GM19025 (cell line): ENCODE measurements around the gene PSKH1.
"Not testable (repeated sequence)": the region's sequence is repeated elsewhere in the genome, so short reads cannot be mapped to it uniquely, and the experiment has no call there.

Experiments used
- ATAC-seq: cut with Tn5 transposase; IDR thresholded peaks from one replicate; pipeline ENCODE4 v1.9.1; 2021; ENCODE audit warnings: mild to moderate bottlenecking, low read depth, moderate library complexity; ENCODE audit not compliant: unreplicated experiment

Gene PSKH1

DNA sequence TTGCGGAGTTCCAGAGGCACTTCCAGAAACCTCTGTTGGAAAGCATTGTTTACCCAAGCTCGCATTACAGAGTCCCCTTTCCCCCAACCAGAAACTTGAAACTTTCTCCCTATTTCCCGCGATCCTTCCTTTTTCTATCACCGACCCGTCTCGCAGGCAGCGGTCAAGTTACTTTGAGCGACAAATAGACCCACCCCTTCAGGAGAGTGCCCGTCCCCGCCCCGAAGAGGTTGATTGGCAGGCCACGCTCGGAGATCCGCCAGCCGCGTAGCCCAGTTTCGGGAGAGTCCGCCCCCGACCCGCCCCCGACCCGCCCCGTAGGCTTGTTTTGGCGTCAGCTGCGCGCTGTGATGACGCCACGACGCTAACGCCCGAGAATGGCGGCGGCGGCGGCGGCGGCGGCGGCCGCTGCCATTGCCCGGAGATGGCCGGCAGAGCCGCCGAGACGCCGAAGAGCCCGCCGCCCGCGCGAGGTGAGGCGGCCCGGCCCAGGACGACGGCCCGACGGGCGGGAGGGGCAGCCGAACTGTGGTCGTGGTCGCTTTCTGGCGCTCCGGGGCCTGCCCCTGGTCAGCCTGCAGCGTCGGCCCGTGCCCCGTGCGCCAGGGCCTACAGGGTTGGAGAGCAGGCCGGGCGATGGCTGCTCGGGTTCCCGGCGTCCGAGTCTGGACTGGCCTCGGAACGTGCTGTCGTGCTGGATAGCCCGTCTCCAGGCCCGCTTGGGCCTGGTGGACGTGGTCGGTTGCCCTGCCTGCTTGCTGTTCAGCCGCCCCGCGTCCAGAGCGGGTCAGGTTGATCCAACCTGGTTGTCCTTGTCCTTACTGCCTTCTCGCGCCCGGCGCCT is at the start of gene PSKH1:
Gene PSKH1 (plus strand): TSS at position 356 of the 844 bp plus-strand sequence. CDS start 15,496 bp downstream, outside the sequence.
- ATAC-seq, result peak; percentile 87

DNA sequence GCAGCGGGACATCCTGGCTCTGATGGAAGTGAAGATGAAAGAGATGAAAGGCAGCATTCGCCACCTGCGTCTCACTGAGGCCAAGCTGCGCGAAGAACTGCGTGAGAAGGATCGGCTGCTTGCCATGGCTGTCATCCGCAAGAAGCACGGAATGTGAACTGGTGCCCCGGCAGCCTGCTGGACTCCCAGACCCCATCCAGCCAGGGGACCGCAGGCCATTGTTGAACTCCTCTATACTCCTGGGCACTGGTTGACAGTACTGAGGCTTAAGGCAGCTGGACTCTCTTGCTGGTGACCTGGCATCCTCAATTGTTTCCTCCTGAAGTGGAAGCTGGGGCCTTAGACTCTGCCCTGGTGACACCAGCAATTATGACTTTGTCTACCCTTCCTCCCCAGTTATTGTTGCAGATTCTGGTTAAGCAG is 49.7 kb upstream of the PSKH1 start:
- no peak for ATAC-seq

DNA sequence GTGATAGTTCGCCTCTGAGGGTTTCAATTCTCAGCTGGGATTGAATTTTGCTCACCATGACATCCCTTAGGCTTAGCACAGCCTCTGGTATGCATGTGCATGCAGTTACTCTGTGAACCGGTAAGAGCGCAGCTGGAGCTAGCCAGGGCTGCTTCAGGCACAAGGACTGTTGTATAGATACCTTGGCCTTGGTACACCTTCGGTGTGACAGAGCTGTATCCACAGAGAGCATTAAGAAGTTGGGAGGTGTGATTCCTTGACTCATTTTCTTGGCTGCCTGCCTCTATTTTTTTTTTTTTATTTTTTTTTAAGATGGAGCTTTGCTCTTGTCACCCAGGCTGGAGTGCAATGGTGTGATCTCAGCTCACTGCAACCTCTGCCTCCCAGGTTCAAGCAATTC is 48.6 kb upstream of the PSKH1 start:
- ATAC-seq, result no peak

DNA sequence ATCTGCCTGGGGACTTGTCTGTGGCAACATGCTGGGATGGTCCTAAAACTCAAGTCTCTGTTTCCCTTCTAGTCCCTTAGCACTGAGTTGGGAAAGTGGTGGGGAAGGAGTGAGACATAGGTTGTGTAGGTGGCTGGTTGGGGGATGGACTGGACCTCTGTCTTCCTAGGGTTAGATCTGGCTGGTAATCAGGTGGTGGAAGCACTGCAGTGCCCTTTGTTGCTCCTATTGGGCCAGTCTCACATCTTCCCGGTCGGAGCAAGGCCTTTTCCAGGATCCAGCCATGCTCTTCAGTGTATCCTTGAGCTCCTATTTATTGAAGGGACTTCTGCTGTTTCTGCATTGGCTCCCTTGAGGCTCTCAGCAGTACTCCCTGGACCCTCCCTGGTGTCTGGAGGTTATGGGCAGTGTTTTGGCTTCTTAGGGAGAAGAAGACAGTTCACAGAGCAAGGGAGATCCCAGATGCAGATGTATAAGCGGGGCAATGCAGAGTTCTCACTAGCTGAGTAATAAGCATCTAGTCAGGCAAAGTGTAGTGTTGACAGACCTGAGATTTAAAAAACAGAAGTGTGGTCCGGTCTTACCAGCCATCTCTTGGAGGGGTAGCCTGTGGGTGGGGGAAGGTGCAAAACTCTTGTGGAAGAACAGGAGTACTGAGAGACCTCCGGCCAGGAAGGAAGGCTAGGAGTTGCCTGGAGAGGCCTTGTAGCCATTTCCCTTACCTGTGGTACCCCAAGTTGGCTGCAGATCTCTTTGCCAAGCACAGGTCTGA is 47.6 kb upstream of the PSKH1 start:
- ATAC-seq, result no peak

DNA sequence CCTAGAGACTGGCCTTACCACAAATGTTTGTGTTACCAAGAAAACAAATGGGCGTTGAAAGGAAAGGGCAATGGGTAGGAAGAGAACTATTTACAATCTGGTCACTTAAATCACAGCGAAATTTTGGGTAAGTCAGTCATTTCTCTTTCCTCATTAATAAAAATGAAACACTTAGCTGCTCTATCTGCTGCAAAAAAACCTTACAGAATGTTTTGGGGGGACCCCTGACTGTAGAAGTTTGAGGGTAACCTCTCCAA is 47.1 kb upstream of the PSKH1 start:
- ATAC-seq, result no peak

DNA sequence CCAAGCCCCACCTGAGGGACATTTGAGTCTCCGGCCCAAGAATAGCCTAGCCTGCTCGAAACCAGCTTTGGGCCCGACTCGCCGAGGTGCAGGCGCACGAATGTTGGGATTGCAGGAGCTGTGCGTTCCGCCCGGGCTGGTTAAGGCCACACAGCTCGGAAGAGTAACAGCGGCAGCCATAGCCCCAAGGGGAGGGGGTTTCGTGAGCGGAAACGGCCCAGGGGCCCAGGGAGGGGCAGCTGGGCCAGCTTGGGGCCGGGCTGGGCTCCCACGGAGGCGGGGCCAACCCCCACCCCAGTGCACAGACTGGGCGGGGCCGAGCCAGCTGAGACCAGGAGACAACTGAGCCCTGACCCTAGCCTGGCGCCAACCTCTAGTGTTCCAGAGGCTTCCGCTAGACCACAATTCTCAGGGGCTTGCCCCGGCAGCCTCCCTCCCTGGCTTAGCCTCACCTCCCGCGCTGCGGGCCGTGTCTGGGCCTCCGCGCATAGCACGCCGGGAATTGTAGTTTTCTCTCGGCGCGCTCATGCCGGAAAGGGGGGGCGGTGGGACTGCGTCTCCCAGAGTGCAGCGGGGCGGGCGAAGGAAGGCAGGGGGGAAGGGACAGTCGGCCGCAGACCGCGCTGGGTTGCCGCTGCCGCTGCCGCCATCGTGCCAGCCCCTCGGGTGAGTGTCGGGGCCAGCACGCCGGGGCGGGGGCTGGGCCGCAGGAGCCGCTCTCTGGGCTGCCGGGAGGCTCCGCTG is 46.6 kb upstream of the PSKH1 start, which contains the start of gene NUTF2:
Gene NUTF2 (plus strand): TSS at position 614 of the 744 bp plus-strand sequence. CDS start 18,198 bp downstream, outside the sequence.
- ATAC-seq, result peak; percentile 62

DNA sequence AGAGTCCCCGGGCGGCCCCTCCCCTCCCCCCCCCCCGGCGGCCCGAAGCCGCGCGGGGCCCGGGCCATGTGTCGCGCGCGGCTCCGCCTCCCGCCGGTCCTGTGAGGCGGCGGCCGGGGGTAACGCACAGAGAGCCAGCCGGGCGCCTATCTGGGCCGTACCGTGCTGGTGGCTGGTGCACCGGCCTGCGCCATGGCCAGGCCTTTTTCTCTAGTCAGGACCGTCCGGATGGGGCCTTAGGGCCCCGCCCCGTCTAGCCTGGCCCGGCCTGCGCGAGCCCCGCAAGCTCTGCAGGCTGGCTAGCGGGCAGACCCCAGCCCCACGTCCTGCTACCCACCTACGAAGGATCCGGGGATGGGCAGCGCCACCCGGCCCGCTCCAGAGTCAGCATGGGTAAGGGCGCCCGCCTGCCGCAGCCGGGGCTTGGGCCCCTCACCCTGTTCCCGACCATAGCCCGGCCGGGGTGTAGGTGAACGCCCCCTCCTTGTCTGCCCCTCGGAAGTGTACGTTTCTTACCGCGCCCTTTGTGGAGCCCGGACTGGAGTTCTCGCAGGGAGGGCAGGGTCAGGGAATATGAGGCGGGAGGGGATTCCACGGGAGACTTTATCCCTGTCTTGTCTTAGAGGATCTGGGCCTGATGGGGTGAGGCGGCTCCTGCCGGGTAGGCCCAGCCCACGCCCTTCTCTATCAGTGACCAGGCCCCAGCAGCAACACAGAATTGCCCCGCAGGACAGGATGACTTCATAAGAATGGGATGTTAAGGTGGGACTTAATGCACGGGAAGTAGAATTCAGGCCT is 45.8 kb upstream of the PSKH1 start, which contains the start of gene CENPT:
Gene CENPT (minus strand): TSS at position 630 of the 798 bp plus-strand sequence. CDS start 13,834 bp downstream, outside the sequence.
- ATAC-seq, result peak; percentile 34

DNA sequence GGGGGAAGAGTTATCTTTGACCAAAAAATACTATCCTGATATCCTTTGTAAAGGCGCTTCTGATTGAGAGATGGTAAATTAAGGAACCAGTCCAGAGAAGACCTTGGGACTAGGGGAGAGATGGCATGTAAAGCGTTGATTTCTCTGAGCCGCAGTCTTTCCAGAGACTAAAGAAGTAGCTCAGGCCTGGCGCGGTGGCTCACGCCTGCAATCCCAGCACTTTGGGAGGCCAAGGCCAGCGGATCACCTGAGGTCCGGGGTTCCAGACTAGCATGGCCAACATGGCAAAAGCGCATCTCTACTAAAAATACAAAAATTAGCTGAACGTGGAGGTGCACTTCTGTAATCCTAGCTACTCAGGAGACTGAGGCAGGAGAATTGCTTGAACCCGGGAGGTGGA is 44.9 kb upstream of the PSKH1 start:
- no peak for ATAC-seq

DNA sequence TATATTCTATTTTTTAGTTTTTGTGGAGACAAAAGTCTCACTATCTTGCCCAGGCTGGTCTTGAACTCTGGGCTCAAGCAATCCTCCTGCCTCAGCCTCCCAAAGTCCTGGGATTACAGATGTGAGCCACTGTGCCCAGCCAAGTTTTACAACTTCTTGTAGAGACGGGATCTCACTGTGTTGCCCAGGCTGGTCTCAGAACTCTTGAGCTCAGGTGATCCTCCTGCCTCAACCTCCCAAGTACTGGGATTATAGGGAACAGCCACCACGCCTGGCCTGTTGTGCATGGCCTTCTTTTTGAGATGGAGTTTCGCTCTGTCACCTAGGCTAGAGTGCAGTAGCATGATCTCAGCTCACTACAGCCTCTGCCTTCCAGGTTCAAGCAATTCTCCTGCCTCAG is 39.4 kb upstream of the PSKH1 start:
- no peak for ATAC-seq

DNA sequence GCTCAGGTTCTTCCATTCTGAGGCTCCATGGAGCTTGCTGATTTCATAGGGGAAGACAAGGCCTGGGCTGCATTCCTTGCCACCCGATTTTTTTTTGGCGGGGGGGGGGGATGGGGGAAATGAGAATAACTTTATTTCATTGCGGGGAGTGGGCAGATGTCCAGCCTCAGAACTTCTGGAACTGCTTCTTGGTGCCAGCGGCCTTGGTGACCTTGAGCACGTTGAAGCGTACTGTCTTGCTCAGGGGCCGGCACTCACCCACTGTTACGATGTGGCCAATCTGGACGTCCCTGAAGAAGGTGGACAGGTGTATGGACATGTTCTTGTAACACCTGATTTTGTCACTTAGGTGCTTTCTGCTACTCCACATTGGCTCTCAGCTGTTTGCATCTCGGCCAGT is 37.3 kb upstream of the PSKH1 start:
- no peak for ATAC-seq

DNA sequence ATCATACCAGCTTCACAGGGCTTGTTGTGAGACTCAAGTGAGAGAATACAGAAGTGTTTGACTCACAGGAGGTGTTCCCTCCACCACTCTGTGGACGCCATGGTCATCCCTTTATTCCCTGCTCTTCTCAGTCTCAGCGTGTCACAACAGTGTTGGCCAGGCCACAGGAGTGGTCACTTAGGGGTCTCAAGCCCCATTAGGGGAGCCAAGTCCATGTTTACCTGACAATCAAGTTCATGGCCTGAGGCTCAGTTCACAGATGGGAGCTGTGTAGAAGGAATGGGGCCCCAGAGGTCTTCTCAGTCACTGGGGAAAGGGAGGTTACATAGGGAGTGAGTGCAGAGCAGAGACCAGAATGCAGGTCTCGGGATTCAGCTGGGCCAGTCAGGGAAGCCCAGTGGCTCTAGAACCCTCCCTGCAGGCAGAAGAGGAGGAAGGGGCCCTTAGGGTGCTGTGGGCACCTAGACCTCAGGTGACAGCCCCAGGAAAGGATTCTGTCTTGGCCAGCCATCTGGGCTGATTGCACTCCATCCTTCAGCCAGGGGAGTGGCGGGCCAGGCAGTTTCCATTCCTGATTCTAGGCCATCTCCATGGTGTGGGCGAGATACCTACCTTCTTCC is 36.0 kb upstream of the PSKH1 start:
- no peak for ATAC-seq

DNA sequence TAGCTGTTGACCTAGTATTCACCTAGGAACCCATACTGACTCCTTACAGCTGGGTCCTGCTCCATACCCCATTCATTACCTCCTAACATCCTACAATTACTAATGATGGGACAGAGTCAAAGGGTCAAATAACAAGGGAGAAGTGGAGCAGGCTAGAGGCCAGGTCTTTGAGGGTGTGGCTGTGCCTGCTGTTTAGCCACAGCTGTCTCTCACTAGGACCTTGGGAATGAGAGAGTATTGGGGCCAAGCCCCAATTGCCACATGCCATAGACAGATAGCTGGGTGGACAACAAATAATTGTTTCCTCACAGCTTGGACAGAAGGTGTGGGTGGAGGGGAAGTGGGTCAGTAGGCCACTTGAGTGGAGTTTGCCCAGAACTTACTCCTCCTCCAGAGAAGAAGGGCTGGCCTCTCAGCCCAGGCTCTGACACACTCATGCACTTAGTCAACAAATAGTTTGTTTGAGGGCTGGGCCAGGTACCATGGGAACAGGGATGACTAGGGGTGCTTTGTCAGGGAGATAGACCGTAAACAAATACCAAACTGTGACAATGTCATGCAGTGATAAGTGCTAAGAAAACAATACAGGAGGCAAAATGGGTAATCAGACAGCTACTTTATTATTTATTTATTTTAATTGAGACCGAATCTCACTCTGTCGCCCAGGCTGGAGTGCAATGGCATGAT is 35.4 kb upstream of the PSKH1 start:
- ATAC-seq, result no peak

DNA sequence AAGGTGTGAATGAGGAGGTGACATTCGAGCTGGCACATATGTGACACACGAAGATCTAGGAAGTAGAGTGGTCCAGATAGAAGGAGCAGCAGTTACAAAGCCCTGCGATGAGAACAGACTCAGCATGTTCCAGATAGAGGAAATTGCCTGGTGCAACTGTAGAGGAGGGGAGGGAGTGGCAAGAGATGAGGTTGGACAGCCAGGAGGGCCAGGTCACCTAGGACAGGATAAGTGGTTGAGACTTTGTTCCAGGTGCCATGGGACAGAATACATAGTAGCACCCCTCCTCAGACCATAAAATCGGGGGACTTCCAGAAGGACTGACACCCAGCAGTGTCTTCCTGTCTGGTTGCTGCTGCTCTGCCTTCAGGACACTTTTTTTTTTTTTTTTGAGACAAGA is 34.6 kb upstream of the PSKH1 start:
- no peak for ATAC-seq

DNA sequence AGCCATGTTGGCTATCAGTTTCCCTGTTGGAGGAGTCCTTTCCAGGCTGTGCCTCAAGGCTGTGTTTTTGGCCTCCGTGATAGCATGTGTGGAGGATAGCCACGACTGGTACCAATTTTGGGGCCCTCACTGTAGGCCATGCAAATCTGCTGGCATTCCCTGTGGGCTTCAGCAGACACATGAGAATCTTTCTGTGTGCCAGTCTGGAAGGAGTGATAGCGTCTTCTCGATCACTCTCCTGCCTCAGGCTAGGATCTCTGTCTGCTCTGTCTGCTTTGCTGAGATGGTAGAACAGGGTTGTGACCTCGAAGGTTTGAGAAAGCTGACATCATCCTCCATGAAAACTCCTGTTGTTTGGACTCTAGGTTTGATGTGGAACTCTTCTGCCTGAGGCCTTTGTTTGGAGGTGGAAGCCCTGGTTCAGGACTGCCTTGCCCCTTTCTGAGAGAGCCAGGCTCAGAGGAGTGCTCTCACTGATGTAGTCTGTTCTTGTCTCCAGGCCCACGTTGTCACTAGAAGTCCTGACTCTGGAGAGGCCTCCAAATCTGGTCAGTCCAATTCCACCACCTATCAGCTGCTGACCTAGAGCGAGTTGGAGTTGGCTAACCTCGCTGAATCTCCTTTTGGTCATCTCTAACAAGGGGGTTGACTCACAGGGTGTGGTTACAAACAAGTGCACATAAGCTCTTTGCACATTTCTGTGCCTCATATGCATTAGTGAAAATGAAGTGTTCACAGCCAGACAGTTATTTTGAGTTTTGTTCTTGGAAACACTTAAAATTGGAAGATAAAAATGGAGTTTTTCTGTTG is 32.3 kb upstream of the PSKH1 start:
- no peak for ATAC-seq

DNA sequence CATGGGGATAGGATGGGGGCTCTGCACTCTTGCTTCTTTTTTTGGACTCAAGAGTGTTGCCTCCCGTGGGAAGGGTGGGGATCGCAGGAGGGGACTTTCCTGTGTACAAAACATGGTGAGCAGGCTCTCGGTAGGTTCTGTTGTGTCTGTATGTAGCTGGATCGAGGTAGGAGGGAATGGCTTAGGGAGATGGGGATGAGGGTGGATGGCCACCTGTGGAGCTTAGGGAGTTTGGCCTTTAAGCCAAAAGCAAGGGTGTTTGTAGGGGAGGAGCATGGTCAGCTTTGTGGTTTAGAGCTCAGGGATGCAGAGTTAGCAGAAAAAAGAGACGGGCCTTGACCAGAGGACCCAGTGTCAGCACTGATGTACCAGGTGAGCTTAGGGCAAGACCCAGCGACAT is 31.2 kb upstream of the PSKH1 start:
- ATAC-seq, result no peak

DNA sequence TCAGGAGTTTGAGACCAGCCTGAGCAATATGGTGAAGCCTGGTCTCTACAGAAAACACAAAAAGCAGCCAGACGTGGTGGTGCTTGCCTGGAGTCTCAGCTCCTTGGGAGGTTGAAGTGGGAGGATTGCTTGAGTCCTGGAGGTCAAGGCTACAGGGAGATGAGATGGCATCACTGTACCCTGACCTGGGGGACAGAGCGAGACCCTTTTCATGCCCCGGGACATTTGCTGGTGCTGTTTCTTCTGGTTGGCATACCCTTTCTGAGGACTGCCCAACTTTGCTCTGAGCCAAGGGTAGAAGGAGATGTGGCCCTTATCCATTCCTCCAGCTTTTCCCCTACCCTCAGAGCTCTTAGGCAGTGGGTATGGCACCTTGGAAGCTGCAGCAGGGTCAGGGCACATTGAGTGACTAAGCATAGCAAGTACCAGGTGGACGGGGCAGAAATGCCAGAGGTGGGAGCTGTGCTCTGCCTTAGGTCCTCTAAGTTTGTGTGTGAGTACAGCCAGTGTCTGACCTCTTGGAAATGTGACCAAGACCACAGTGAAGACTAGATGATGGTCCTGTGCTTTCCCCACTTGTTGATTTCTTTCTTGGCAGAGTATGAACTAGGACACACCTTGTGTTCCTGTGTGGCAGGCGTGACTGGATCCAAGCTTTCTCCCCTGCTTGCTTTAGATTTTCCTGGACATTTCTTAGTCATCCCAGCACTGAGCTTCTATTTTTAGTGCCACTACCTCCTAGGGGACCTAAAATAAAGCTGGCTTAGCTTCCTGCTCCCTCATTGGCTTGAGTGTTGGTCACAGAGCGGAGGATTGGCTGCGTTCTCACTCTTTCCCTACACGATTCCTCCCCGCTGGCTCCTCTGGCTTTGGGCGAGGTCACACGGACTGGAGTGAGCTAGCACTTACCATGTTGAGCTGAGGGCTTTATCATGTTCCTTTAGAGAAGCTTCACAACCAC is 30.2 kb upstream of the PSKH1 start:
- ATAC-seq, result no peak

DNA sequence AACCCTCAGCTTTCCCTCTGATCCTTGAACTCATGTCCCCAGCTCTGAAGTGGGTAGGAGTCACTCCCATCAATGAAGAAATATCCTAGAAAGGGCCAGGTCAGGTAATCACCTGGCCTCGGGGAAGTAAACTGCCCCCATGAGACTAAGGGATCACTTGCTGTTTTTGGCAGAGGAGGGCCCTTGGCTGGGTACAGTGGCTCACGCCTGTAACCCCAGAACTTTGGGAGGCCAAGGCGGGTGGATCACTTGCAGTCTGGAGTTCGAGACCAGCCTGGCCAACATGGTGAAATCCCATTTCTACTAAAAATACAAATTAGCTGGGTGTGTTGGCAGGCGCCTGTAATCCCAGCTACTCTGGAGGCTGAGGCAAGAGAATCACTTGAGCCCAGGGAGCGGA is 29.0 kb upstream of the PSKH1 start:
- not testable (repeated sequence) for ATAC-seq
